HG02870 (cell line): ENCODE measurements around the gene TBATA.

ENCODE experiments used
- ATAC-seq: cut with Tn5 transposase; IDR thresholded peaks from one replicate; pipeline ENCODE4 v1.9.1; 2021; ENCODE audit warnings: mild to moderate bottlenecking, moderate library complexity; ENCODE audit not compliant: unreplicated experiment

The TBATA gene, protein sequence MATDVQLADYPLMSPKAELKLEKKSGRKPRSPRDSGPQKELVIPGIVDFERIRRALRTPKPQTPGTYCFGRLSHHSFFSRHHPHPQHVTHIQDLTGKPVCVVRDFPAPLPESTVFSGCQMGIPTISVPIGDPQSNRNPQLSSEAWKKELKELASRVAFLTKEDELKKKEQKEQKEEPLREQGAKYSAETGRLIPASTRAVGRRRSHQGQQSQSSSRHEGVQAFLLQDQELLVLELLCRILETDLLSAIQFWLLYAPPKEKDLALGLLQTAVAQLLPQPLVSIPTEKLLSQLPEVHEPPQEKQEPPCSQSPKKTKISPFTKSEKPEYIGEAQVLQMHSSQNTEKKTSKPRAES

DNA sequence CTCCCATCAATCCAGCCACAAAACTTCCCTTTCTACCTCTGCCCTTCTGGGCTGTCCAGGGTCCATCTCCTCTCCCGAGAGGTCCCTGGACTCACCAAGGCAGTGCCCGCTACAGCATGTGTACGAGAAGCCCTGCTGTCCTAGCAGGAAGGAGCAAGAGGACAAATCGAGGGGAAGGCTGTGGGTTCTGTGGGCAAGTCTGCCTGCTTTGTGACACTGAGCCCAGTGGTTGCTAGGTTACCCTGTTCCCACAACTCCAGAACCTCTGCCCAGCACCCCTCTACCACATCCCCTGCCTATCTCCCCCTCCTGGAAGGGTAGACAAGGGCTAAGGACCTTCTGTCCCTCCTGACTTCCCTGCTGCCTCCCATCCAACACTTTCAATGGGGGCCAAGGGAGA, at the start of gene TBATA:
TBATA (minus strand) TSS at position 188 of the 400 bp plus-strand sequence. CDS start 1,998 bp downstream, outside the sequence.
- ATAC-seq, result no peak

GRCh38 chr10:70834441-70835151, 49.4 kb upstream of the TBATA start:
- ATAC-seq, result no peak

DNA sequence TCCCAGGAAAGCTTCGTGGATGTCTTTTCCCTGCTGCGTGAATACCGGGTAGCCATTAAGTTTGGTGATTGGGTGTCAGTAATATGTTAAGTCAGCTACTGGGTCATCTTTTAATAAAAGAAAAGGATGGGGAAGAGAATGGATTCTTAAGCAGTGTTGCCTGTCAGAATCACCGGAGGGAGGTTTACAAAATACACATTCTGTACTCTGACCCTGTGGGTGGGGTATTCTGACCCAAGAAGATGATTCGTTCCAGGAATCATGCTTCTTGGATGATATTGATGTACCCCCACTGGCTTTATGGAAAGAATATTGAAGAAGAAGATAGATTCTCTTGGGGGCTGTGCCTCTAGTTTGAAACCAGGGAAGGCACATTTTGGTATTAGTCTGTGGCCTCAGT, 48.8 kb upstream of the TBATA start:
- no peak for ATAC-seq

GRCh38 chr10:70833601-70834000, 48.4 kb upstream of the TBATA start:
- ATAC-seq, result no peak

- no peak for ATAC-seq
These were observed 47.8 kb upstream of the TBATA start for GRCh38 chr10:70832852-70833528.

DNA sequence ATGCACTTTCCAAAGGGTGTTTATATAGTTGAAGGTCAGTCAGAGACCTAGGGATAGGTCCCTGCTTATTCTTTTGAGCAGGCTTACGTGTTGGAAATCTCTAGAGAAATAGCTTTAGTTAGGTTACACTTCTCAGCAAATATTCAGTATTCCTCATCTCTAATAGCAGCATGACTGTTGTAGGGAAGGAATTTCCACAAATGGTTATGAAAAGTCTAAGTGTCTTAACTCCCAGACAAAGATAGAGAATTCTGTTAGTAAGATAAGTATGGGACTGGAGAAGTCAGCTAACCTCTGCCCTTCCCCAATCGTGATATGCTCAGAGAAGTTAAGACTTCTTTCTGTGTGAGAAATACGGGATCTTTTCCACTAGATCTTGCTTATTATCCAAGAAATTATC, 47.0 kb upstream of the TBATA start:
- no peak for ATAC-seq

GRCh38 chr10:70830164-70830563, 45.0 kb upstream of the TBATA start:
- no peak for ATAC-seq

GRCh38 chr10:70829543-70829942, 44.4 kb upstream of the TBATA start:
- ATAC-seq, result no peak

- ATAC-seq, result no peak
These were observed 43.7 kb upstream of the TBATA start for GRCh38 chr10:70828923-70829322.

GRCh38 chr10:70827086-70827757, 42.0 kb upstream of the TBATA start:
- no peak for ATAC-seq

DNA sequence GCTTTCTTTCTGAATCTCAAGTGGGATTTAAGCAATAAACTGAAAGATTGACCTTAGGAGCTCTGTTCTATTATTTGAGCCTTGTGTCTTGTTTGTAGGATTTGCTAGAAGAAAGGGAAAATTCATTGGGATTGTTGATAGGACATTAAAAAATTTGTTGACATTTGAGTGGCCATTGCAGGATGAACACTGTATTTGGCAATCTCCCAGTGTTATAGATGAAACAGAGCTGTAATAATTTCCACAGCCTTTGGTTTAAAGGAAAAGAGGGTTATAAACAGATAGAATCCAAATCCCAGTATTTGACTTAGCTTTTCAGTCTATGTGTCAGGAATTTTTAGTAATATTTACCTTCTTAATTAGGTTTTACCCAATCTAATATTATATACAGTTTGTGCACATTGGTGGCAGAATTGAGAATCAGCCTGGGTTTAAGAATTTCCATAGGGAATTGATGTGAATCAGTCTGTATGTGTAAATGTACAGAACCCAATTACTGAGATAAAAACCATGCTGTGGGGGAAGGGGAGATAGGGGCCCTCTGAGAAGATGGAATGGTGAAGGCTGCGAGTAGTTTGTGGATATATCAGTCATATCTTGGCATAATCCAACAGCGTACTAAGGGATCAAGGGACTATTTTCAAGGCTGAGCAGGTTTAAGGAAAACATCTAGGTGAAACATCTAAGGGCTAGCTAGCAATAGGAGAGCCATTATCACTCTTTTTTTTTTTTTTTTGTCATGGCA, 37.1 kb upstream of the TBATA start:
- no peak for ATAC-seq

GRCh38 chr10:70820976-70821750, 36.0 kb upstream of the TBATA start:
- no peak for ATAC-seq

DNA sequence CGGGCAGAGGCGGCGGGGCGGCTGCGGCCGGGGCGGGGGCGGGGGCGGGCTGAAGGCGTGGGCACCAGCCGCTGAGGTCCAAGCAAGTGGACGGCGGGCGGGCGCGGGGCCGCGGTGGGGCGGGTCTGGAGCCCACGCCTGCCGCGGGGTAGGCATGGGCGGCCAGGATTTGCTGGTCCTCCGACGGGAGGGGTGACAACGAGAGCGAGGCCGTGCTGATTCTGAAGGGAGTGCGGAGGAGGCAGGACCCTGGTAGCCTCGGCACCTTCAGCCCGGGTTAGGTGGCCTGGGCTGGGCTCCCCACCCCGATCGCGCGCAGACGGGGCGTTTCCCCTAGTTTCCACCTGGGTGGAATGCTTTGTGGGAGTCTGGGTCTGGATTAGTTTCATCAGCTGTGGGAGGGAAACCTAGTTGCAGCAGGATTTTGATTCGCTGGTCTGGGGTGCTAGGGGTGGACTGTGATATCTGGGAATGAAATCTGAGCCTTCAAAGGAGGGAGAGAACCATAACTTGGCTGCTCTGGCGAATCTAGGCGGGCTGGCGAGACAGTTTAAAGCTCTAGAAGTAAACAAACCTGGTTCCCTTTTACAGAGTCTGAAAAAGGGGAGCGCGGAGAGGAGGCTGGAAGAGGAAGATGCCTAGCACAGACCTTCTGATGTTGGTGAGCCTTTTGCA, 31.2 kb upstream of the TBATA start:
- ATAC-seq, result peak; percentile 28

GRCh38 chr10:70815504-70816219, 30.5 kb upstream of the TBATA start, which contains the start of gene SGPL1:
SGPL1 (plus strand) TSS chr10:70815948; CDS start chr10:70816854, 906 bp downstream.
- ATAC-seq, result peak; percentile 80

DNA sequence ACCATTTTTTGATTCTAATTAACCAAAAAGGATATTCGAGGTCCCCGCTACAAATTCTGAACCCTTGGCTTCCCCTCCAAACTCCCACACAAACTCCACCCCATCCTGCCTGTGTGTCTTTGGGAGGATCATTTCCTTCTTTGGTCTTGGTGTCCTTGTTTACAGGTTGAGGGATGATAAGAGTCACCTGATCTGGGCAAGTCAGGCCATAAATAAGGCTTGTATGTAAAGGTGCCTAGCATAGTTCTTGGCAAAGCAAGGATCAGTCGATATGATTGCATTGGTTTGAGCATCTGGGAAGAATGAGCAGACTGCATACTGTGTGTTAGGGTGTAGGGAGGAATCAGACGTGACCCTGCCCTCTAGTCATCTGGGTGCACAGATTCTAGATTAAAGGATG, 28.9 kb upstream of the TBATA start:
- ATAC-seq, result no peak

DNA sequence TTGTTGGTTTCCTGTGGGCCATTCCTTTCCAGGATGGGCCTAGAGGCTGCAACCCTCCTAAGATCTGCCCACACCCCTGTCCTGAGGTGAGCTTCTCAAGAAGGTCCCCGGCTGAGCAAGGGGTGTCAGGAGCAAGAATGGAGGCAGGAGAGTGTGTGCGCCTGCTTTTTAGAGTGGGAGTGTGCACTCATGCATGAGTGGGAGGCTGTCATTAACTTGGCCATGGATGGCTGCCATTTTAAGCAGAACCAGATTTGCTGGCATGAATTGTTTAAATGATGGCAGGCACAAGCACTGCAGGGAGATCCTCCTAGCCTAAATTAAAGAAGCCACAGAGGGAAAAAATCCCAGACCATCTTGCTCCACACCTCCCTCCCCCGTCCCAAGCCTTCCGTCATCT, 27.6 kb upstream of the TBATA start:
- no peak for ATAC-seq

- ATAC-seq, result no peak
These were observed 26.7 kb upstream of the TBATA start for GRCh38 chr10:70811881-70812280.

DNA sequence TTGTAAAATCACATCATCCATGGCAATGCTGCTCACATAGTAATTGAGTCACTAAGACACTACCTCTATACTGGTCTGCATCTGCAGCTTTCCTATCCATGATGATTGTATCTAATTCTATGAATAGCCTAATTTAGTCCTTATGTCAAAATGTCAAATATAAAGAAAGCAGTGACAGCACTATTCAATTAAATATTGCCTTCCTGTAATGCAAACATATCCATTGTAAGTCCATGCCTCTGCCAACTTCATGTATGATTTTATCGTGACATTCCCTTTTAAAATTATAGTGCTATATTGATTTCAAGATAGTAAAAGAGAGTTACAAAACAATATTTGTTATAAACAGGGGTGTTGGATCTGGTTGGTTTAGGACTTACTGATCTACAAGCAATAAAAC, 25.8 kb upstream of the TBATA start:
- no peak for ATAC-seq

- no peak for ATAC-seq
These were observed 24.5 kb upstream of the TBATA start for GRCh38 chr10:70809726-70810125.
